ENCODE measurements around the gene PHKA2.

DNA sequence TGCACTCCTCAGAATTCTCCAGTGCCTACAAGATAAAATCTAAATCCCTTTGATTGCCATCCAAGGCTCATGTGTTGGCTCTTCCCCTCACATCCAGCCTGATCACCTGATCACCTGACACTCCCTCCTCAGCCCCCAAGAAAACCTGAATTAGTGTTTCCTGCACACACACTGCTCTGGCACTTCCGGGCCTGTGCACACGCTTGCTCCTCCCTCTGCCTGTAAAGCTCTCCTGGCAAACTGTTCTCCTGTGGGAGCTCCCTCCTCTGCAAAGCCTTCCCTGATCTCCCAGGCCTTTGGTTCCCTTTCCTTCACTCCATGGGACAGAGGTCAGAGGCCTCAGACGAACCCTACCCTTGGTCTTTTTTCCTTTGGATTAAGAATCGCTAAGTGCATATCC lies 19.9 kb downstream of the PHKA2 start:
- TF ChIP-seq, protein P1, sequence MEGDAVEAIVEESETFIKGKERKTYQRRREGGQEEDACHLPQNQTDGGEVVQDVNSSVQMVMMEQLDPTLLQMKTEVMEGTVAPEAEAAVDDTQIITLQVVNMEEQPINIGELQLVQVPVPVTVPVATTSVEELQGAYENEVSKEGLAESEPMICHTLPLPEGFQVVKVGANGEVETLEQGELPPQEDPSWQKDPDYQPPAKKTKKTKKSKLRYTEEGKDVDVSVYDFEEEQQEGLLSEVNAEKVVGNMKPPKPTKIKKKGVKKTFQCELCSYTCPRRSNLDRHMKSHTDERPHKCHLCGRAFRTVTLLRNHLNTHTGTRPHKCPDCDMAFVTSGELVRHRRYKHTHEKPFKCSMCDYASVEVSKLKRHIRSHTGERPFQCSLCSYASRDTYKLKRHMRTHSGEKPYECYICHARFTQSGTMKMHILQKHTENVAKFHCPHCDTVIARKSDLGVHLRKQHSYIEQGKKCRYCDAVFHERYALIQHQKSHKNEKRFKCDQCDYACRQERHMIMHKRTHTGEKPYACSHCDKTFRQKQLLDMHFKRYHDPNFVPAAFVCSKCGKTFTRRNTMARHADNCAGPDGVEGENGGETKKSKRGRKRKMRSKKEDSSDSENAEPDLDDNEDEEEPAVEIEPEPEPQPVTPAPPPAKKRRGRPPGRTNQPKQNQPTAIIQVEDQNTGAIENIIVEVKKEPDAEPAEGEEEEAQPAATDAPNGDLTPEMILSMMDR (IDR thresholded peaks at IDR 0.05), result no peak
- TF ChIP-seq POLR2A (IDR thresholded peaks at IDR 0.05), result no peak

All from right lobe of liver (tissue), 4 donors.